ENCODE results near the gene GRK2. TPM values are rescaled to one million over a fixed set of nuclear protein-coding genes. Genes with fewer than 3 reads are reported as not detected.

The GRK2 gene
- total and polyA plus RNA-seq, 3 donors from 2014 or later = 45.6 to 87.6 (median 64.3) TPM

- Histone ChIP-seq H3K9me3 (no peaks in the 10 kb centered on the region), H3K27me3 (no peaks in the 10 kb centered on the region), H3K36me3 (ENCODE audit: low read depth, missing control alignments) (no peaks in the 10 kb centered on the region), H3K4me3 (peak overlapping the region; percentile 55 to 68), H3K27ac (peak overlapping the region; percentile 72 to 87), H3K4me1 (peaks cover 25% of the 10 kb centered on the region)
- intact Hi-C loops (cut with DNase I; ENCODE audit: low total_unique reads) = no loop called here
- no peak for TF ChIP-seq POLR2A (IDR thresholded peaks at IDR 0.05)
- TF ChIP-seq, protein P1, sequence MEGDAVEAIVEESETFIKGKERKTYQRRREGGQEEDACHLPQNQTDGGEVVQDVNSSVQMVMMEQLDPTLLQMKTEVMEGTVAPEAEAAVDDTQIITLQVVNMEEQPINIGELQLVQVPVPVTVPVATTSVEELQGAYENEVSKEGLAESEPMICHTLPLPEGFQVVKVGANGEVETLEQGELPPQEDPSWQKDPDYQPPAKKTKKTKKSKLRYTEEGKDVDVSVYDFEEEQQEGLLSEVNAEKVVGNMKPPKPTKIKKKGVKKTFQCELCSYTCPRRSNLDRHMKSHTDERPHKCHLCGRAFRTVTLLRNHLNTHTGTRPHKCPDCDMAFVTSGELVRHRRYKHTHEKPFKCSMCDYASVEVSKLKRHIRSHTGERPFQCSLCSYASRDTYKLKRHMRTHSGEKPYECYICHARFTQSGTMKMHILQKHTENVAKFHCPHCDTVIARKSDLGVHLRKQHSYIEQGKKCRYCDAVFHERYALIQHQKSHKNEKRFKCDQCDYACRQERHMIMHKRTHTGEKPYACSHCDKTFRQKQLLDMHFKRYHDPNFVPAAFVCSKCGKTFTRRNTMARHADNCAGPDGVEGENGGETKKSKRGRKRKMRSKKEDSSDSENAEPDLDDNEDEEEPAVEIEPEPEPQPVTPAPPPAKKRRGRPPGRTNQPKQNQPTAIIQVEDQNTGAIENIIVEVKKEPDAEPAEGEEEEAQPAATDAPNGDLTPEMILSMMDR (IDR thresholded peaks at IDR 0.05) = no peak
- WGBS, 2 donors = 3 to 4% methylated on average over 16 of the region's 16 CpGs
- DNase-seq = peak; percentile 67
These were observed 25.5 kb upstream of the GRK2 start for GRCh38 chr11:67240576-67241389.

DNA sequence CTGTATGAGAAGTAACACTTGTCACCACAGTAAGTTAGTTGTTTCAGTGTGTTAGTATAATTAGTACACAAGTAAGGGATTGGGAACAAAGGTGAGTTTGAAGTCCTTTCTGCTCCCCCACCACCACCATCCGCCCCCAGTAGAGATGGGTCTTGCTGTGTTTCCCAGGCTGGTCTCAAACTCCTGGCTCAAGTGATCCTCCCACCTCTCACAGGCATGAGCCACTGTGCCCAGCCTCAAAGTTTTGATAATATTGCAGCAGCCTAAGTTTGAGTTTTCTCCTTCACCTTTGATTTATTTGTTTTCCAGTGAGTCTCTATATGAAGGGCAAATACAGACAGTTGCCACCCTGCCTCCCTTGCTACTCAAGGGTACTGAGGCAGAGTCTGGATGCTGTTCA is 23.7 kb upstream of the GRK2 start:
- H3K27me3 ChIP-seq = no peaks in the 10 kb centered on the region
- peaks cover 25% of the 10 kb centered on the region for H3K4me1 ChIP-seq
- no peak overlapping the region for H3K4me3 ChIP-seq
- H3K27ac ChIP-seq = no peak overlapping the region
- intact Hi-C loops (cut with DNase I; ENCODE audit: low total_unique reads) = no loop called here
- H3K36me3 ChIP-seq (ENCODE audit: low read depth, missing control alignments) = no peaks in the 10 kb centered on the region
- WGBS, 2 donors = 75 to 86% methylated on average over 1 of the region's 1 CpG
- TF ChIP-seq, protein P1 (IDR thresholded peaks at IDR 0.05) = no peak
- TF ChIP-seq POLR2A (IDR thresholded peaks at IDR 0.05) = no peak
- no peak for DNase-seq
- H3K9me3 ChIP-seq = no peaks in the 10 kb centered on the region

- 67 to 73% methylated on average over 2 of the region's 2 CpGs for WGBS, 2 donors
- Histone ChIP-seq H3K36me3 (ENCODE audit: low read depth, missing control alignments) (no peaks in the 10 kb centered on the region), H3K4me3 (no peak overlapping the region), H3K9me3 (no peaks in the 10 kb centered on the region), H3K27me3 (no peaks in the 10 kb centered on the region), H3K27ac (no peak overlapping the region), H3K4me1 (peaks cover 25% of the 10 kb centered on the region)
- intact Hi-C loops (cut with DNase I; ENCODE audit: low total_unique reads) = no loop called here
- no peak for TF ChIP-seq POLR2A (IDR thresholded peaks at IDR 0.05)
- TF ChIP-seq, protein P1 (IDR thresholded peaks at IDR 0.05) = no peak
- DNase-seq = no peak
These were observed 23.2 kb upstream of the GRK2 start for GRCh38 chr11:67243051-67243450.

- intact Hi-C loops (cut with DNase I; ENCODE audit: low total_unique reads) = no loop called here
- DNase-seq = no peak
- peaks cover 13% of the 10 kb centered on the region for H3K4me1 ChIP-seq
- no peaks in the 10 kb centered on the region for H3K27me3 ChIP-seq
- TF ChIP-seq, protein P1 (IDR thresholded peaks at IDR 0.05) = no peak
- TF ChIP-seq POLR2A (IDR thresholded peaks at IDR 0.05) = no peak
- H3K9me3 ChIP-seq = no peaks in the 10 kb centered on the region
- H3K36me3 ChIP-seq (ENCODE audit: low read depth, missing control alignments) = no peaks in the 10 kb centered on the region
- 93 to 94% methylated on average over 11 of the region's 11 CpGs for WGBS, 2 donors
- no peak overlapping the region for H3K27ac ChIP-seq
- H3K4me3 ChIP-seq = no peak overlapping the region
These were observed 21.2 kb upstream of the GRK2 start for GRCh38 chr11:67245046-67245445.

All from testis (tissue), 3 donors.